ENCODE data around the gene RNF222. TPM values are rescaled to one million over a fixed set of nuclear protein-coding genes. Genes with fewer than 3 reads are reported as not detected.

RNF222 gene
- total and polyA plus RNA-seq, 2 donors (not counting 1 experiment from before 2014, with no cell fraction given), result not detected

GRCh38 chr17:8426802-8427201 lies 29.2 kb upstream of the RNF222 start:
- Histone ChIP-seq H3K4me2 (ENCODE audit: extremely low read depth, insufficient read depth, low read length) (no peak overlapping the region), H3K4me3 (replicated peaks in 1 of 4; ENCODE audit: control extremely low read depth in 1 of 4, insufficient read depth in 1 of 4, low read depth in 3 of 4, low read length in 4 of 4) (no peak overlapping the region), H4K20me1 (ENCODE audit: control insufficient read depth, extremely low read depth, insufficient read depth, low read length) (no peaks in the 10 kb centered on the region), H3K9me3 (ENCODE audit: control insufficient read depth, insufficient read depth, low read depth, low read length) (no peaks in the 10 kb centered on the region), H3K4me1 (ENCODE audit: control insufficient read depth, extremely low read depth, insufficient read depth, low read length) (no peaks in the 10 kb centered on the region), H3K36me3 (ENCODE audit: control insufficient read depth, insufficient read depth, low read length) (no peaks in the 10 kb centered on the region), H3K79me2 (ENCODE audit: control insufficient read depth, insufficient read depth, low read length) (no peaks in the 10 kb centered on the region), H3K27me3 (ENCODE audit: control insufficient read depth, insufficient read depth, low read length) (no peaks in the 10 kb centered on the region), H3K27ac (ENCODE audit: insufficient read depth, low read length) (no peak overlapping the region), H3K9ac (ENCODE audit: insufficient read depth, low read length) (no peak overlapping the region), H2AFZ (ENCODE audit: low read length) (no peak overlapping the region)
- DNase-seq (ENCODE audit: low read depth in 2 of 2), result no peak
- no peak for TF ChIP-seq EZH2 (IDR thresholded peaks at IDR 0.05; ENCODE audit: low read length, missing control alignments)
- TF ChIP-seq, protein P1, sequence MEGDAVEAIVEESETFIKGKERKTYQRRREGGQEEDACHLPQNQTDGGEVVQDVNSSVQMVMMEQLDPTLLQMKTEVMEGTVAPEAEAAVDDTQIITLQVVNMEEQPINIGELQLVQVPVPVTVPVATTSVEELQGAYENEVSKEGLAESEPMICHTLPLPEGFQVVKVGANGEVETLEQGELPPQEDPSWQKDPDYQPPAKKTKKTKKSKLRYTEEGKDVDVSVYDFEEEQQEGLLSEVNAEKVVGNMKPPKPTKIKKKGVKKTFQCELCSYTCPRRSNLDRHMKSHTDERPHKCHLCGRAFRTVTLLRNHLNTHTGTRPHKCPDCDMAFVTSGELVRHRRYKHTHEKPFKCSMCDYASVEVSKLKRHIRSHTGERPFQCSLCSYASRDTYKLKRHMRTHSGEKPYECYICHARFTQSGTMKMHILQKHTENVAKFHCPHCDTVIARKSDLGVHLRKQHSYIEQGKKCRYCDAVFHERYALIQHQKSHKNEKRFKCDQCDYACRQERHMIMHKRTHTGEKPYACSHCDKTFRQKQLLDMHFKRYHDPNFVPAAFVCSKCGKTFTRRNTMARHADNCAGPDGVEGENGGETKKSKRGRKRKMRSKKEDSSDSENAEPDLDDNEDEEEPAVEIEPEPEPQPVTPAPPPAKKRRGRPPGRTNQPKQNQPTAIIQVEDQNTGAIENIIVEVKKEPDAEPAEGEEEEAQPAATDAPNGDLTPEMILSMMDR (conservative IDR thresholded peaks at IDR 0.05 in 1 of 2, IDR thresholded peaks at IDR 0.05 in 1 of 2; ENCODE audit: low read depth in 1 of 2, low read length in 2 of 2), result no peak

GRCh38 chr17:8426094-8426720 lies 28.6 kb upstream of the RNF222 start:
- Histone ChIP-seq H4K20me1 (ENCODE audit: control insufficient read depth, extremely low read depth, insufficient read depth, low read length) (no peaks in the 10 kb centered on the region), H2AFZ (ENCODE audit: low read length) (no peak overlapping the region), H3K36me3 (ENCODE audit: control insufficient read depth, insufficient read depth, low read length) (no peaks in the 10 kb centered on the region), H3K27me3 (ENCODE audit: control insufficient read depth, insufficient read depth, low read length) (no peaks in the 10 kb centered on the region), H3K79me2 (ENCODE audit: control insufficient read depth, insufficient read depth, low read length) (no peaks in the 10 kb centered on the region), H3K4me1 (ENCODE audit: control insufficient read depth, extremely low read depth, insufficient read depth, low read length) (no peaks in the 10 kb centered on the region), H3K9me3 (ENCODE audit: control insufficient read depth, insufficient read depth, low read depth, low read length) (no peaks in the 10 kb centered on the region), H3K27ac (ENCODE audit: insufficient read depth, low read length) (no peak overlapping the region), H3K4me3 (replicated peaks in 1 of 4; ENCODE audit: control extremely low read depth in 1 of 4, insufficient read depth in 1 of 4, low read depth in 3 of 4, low read length in 4 of 4) (no peak overlapping the region), H3K4me2 (ENCODE audit: extremely low read depth, insufficient read depth, low read length) (no peak overlapping the region), H3K9ac (ENCODE audit: insufficient read depth, low read length) (no peak overlapping the region)
- no peak for DNase-seq (ENCODE audit: low read depth in 2 of 2)
- TF ChIP-seq, protein P1 (conservative IDR thresholded peaks at IDR 0.05 in 1 of 2, IDR thresholded peaks at IDR 0.05 in 1 of 2; ENCODE audit: low read depth in 1 of 2, low read length in 2 of 2), result no peak
- no peak for TF ChIP-seq EZH2 (IDR thresholded peaks at IDR 0.05; ENCODE audit: low read length, missing control alignments)

- no peak overlapping the region for H3K4me2 ChIP-seq (ENCODE audit: extremely low read depth, insufficient read depth, low read length)
- no peak for DNase-seq (ENCODE audit: low read depth in 2 of 2)
These were observed 23.9 kb upstream of the RNF222 start for GRCh38 chr17:8421571-8421970.

More at GRCh38 chr17:8421571-8421970, 23.9 kb upstream of the RNF222 start:
- no peak for TF ChIP-seq EZH2 (IDR thresholded peaks at IDR 0.05; ENCODE audit: low read length, missing control alignments)
- TF ChIP-seq, protein P1 (conservative IDR thresholded peaks at IDR 0.05 in 1 of 2, IDR thresholded peaks at IDR 0.05 in 1 of 2; ENCODE audit: low read depth in 1 of 2, low read length in 2 of 2), result no peak
- Histone ChIP-seq H3K27ac (ENCODE audit: insufficient read depth, low read length) (no peak overlapping the region), H3K36me3 (ENCODE audit: control insufficient read depth, insufficient read depth, low read length) (no peaks in the 10 kb centered on the region), H3K27me3 (ENCODE audit: control insufficient read depth, insufficient read depth, low read length) (peaks cover 9% of the 10 kb centered on the region), H3K4me1 (ENCODE audit: control insufficient read depth, extremely low read depth, insufficient read depth, low read length) (no peaks in the 10 kb centered on the region), H3K4me3 (replicated peaks in 1 of 4; ENCODE audit: control extremely low read depth in 1 of 4, insufficient read depth in 1 of 4, low read depth in 3 of 4, low read length in 4 of 4) (no peak overlapping the region), H2AFZ (ENCODE audit: low read length) (no peak overlapping the region), H4K20me1 (ENCODE audit: control insufficient read depth, extremely low read depth, insufficient read depth, low read length) (no peaks in the 10 kb centered on the region), H3K9ac (ENCODE audit: insufficient read depth, low read length) (no peak overlapping the region), H3K79me2 (ENCODE audit: control insufficient read depth, insufficient read depth, low read length) (no peaks in the 10 kb centered on the region), H3K9me3 (ENCODE audit: control insufficient read depth, insufficient read depth, low read depth, low read length) (no peaks in the 10 kb centered on the region)

All from fibroblast of lung (primary cell).